GM19193 (cell line): Measurements from ENCODE around the gene CFAP119.

ENCODE experiments used
- POLR2A ChIP-seq: IDR thresholded peaks from 4 replicates; pipeline ENCODE4 v1.6.1; 2011; ENCODE audit not compliant: insufficient read depth, insufficient read length; ENCODE audit errors: extremely low read depth

Gene CFAP119

DNA sequence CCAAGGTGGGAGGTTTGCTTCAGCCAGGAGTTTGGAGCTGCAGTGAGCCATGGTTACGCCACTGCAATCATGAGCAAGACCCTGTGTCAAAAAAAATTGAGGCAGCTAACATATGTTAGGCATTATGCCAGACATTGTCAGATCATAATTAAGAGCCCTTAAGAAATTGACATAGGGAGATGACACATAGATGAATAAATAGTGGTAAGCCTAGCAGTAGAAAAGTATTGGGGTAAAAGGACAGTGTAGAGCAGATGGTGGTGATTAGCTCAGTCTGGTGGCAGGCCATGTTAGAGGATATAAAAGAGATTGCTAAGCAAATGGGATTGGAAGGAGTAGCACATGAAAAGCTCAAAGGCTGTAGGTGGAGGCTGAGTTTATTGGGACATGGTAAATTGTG lies 40.3 kb downstream of the CFAP119 start:
- no peak for TF ChIP-seq POLR2A

DNA sequence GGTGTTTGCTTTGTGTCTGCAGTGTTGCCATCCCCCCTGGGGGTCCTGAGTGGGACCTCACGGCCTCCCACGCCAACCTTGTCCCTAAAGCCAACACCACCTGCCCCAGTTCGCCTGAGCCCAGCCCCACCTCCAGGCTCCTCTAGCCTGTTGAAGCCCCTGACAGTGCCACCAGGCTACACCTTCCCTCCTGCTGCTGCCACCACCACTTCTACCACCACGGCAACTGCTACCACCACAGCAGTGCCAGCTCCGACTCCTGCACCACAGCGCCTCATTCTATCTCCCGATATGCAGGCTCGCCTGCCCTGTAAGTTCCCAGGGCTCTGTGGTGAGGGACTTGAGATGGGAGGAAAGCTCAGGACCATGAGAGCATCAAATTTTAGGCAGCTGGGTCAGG lies 40.7 kb downstream of the CFAP119 start:
- TF ChIP-seq POLR2A, result no peak

DNA sequence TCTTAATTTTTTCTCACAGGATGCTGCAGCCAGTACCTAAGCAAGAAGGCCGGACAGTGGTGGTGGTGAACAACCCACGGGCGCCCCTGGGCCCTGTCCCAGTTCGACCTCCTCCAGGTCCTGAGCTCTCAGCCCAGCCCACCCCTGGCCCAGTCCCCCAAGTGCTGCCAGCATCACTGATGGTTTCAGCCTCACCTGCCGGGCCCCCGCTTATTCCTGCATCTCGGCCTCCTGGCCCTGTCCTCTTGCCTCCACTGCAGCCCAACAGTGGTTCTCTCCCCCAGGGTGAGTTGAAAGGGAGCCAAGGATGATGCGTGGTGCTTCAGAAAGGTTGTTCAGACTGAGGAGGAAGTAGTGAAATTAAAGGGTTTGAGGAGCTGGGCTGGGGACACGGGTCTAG lies 41.2 kb downstream of the CFAP119 start:
- no peak for TF ChIP-seq POLR2A

DNA sequence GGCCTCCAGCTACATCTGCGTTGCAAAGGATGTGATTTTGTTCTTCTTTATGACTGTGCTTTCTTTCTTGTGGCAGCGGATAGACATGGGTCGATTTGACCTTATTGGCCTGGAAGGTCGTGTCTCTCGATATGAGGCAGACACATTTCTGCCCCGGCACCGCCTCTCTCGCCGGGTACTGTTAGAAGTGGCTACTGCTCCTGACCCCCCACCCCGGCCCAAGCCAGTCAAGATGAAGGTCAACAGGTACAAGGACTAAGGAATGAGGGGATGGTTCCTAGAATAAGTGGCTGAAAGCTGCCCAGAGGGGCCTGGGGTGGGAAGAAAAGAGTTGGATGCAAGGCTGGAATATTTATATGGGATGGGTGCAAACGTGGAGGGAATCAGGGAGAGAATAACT lies 41.8 kb downstream of the CFAP119 start:
- no peak for TF ChIP-seq POLR2A

DNA sequence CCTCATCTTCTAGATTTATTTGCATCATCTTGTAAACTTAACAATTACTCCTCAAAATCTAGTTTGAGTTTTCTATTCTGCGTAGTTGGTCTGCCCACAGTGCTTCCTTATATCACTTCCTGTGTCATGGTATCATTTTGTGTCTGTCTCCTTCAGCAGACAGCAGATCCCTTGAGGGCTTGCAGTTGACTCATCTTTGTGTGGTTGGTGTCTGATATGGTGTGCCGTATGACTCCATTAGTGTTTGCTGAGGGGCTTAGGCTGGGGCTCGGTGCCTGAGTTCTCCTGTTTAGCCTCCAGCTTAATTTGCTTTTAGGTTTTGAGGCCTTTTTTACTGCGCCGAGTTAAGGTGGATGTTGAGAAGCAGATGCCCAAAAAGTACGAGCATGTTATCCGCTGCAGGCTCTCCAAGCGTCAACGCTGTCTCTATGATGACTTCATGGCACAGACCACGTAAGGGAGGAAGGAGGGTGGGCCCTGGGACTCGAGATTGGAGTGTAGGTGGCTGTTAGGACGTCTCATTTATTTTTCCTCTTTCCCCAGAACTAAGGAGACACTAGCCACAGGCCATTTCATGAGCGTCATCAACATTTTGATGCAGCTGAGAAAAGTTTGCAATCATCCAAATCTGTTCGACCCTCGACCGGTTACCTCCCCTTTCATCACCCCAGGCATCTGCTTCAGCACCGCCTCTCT lies 46.0 kb downstream of the CFAP119 start:
- TF ChIP-seq POLR2A, result no peak

DNA sequence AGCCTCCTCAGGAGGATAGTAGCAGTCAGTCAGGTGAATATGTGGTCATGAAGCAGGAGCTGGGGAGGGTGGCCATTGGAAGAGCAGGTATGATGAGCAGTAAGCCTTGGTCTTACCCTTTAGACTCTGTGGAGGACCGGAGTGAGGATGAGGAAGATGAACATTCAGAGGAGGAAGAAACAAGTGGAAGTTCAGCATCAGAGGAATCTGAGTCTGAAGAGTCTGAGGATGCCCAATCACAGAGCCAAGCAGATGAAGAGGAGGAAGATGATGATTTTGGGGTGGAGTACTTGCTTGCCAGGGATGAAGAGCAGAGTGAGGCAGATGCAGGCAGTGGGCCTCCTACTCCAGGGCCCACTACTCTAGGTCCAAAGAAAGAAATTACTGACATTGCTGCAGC lies 50.1 kb downstream of the CFAP119 start:
- TF ChIP-seq POLR2A, result no peak

DNA sequence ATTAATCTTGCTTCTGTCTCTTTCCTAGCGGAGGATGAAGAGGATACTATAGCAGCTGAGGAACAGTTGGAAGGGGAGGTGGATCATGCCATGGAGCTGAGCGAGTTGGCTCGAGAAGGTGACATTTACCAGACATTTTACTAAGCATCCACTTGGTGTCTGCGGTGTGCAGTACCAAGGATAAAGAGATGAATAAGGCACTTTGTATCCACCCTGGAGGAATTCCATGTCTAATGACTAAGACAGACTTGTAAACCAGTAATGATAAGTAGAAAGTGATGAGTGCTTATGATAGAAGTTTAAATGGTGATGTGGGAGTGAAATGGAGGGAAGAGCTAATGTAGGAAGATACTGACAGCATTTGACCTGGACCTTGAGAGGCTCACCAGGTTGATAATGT lies 50.9 kb downstream of the CFAP119 start:
- no peak for TF ChIP-seq POLR2A
